Karpas-422 (cell line): Measurements from ENCODE around the gene PATJ. TPM values are rescaled to one million over a fixed set of nuclear protein-coding genes. Genes with fewer than 3 reads are reported as not detected.

Experiments
- DNase-seq: peaks from one replicate; pipeline ENCODE4 v3.0.0-alpha.2; 2015
- H2AFZ ChIP-seq: fragments of 200-600 bp; sonication (generic); 2 replicates; pipeline ENCODE4 v1.6.1; 2014; ENCODE audit warnings: antibody characterized with exemption, low read length, mixed read lengths
- H3K27ac ChIP-seq: fragments of 200-600 bp; sonication (generic); 2 replicates; pipeline ENCODE4 v1.5.1; 2014; ENCODE audit warnings: mild to moderate bottlenecking, low read length, moderate library complexity
- H3K27me3 ChIP-seq: fragments of 200-600 bp; sonication (generic); 2 replicates; pipeline ENCODE4 v1.6.1; 2014; ENCODE audit warnings: low read length, mixed read lengths
- H3K36me3 ChIP-seq: fragments of 200-600 bp; sonication (generic); 2 replicates; pipeline ENCODE4 v1.6.1; 2014; ENCODE audit warnings: low read length, mixed read lengths; ENCODE audit not compliant: insufficient read depth
- H3K4me1 ChIP-seq: fragments of 200-600 bp; sonication (generic); 2 replicates; pipeline ENCODE4 v1.6.1; 2014; ENCODE audit warnings: mild to moderate bottlenecking, low read length, mixed read lengths
- H3K4me2 ChIP-seq: fragments of 200-600 bp; sonication (generic); 2 replicates; pipeline ENCODE4 v1.6.1; 2014; ENCODE audit warnings: low read length, low read depth, mild to moderate bottlenecking; ENCODE audit not compliant: poor library complexity, severe bottlenecking
- H3K4me3 ChIP-seq: fragments of 200-600 bp; sonication (generic); 2 replicates; pipeline ENCODE4 v1.5.1; 2014; ENCODE audit warnings: mild to moderate bottlenecking, antibody characterized with exemption, low read length, mixed read lengths
- H3K79me2 ChIP-seq: fragments of 200-600 bp; sonication (generic); 2 replicates; pipeline ENCODE4 v1.6.1; 2014; ENCODE audit warnings: mild to moderate bottlenecking, low read length, mixed read lengths
- H3K9ac ChIP-seq: fragments of 200-600 bp; sonication (generic); 2 replicates; pipeline ENCODE4 v1.6.0; 2014; ENCODE audit warnings: low read length
- H3K9me2 ChIP-seq: fragments of 200-600 bp; sonication (generic), shearing (Covaris generic); replicated peaks from 2 replicates; pipeline ENCODE4 v1.6.0; 2014; ENCODE audit warnings: mild to moderate bottlenecking, low read length, moderate library complexity; ENCODE audit not compliant: insufficient read depth
- H3K9me3 ChIP-seq: fragments of 300-700, 200-600 bp; sonication (generic); 2 replicates; pipeline ENCODE4 v1.6.1; 2014; ENCODE audit warnings: low read length, mixed read lengths
- H4K20me1 ChIP-seq: fragments of 200-600 bp; sonication (generic); 2 replicates; pipeline ENCODE4 v1.6.1; 2014; ENCODE audit warnings: mild to moderate bottlenecking, antibody characterized with exemption, low read length, low read depth; ENCODE audit not compliant: insufficient read depth
- total RNA-seq: library from RNA; depleted of rRNA; stranded (reverse); fragments of >200 nt; shearing (Covaris generic); gene quantifications from 2 replicates; pipeline ENCODE4 v1.2.3, GENCODE V29; 2014; ENCODE audit warnings: low replicate concordance

The PATJ gene
- total RNA-seq, 1 experiment from 2014 or later = not detected

DNA sequence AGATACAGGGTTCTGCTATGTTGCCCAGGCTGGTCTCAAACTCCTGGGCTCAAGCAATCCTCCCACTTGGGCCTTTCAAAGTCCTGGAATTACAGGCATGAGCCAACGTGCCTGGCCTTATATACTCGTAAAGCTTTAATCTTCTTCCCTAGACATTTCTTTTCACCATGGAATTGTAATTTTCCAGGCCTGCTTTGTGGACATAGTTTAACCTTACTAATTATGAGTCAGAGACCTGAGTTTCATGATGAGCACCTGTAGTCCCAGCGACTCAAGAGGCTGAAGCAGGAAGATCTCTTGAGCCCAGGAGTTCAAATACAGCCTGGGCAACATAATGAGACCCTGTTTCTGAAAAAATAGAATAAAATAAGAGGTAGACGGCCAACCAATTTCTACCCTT lies 12.3 kb downstream of the PATJ start:
- Histone ChIP-seq H3K36me3 (no peaks in the 10 kb centered on the region), H3K27ac (no peak overlapping the region), H3K4me3 (no peak overlapping the region), H4K20me1 (no peaks in the 10 kb centered on the region), H3K9me2 (no peaks in the 10 kb centered on the region), H3K9ac (no peak overlapping the region), H2AFZ (no peak overlapping the region), H3K4me1 (no peaks in the 10 kb centered on the region), H3K79me2 (no peaks in the 10 kb centered on the region), H3K9me3 (no peaks in the 10 kb centered on the region), H3K27me3 (no peaks in the 10 kb centered on the region), H3K4me2 (no peak overlapping the region)
- DNase-seq = no peak

DNA sequence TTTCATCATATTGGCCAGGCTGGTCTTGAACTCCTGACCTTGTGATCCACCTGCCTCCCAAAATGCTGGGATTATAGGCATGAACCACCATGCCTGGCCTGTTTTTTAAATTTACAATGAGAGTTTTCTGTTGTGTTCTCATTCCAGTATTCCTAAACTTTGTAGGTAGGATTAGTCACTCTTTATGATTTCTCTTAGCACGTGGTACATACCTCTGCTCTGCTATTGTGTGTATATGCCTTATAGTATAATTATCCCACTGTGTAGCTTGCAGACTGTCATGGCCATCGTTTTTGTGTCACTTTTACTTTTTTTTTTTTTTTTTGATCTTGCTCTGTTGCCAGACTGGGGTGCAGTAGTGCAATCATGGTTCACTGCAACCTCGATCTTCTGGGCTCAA lies 14.5 kb downstream of the PATJ start:
- Histone ChIP-seq H3K79me2 (no peaks in the 10 kb centered on the region), H3K9me2 (no peaks in the 10 kb centered on the region), H3K9me3 (no peaks in the 10 kb centered on the region), H3K9ac (no peak overlapping the region), H4K20me1 (no peaks in the 10 kb centered on the region), H3K36me3 (no peaks in the 10 kb centered on the region), H3K4me1 (no peaks in the 10 kb centered on the region), H3K4me3 (no peak overlapping the region), H3K27ac (no peak overlapping the region), H3K27me3 (no peaks in the 10 kb centered on the region), H3K4me2 (no peak overlapping the region), H2AFZ (no peak overlapping the region)
- DNase-seq = no peak

DNA sequence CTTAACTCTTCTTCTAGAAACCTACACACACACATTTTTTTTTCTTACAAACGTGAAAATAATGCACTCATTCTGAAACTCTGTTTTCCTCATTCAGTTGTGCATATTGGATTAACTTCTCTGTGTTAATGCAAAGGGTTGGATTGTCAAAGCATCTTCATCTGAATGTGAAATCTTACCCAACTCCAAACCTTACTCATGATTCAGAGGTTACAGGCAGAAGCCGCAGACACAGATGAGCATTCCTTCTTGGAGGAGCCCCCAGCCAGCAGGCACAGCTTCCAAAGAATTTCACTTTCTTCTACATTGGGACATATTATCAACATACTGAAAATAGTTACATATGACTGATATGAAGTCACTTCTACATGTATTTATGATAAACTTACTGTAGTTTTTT lies 15.7 kb downstream of the PATJ start:
- Histone ChIP-seq H2AFZ (no peak overlapping the region), H3K27ac (no peak overlapping the region), H3K4me3 (no peak overlapping the region), H3K9ac (no peak overlapping the region), H3K9me3 (no peaks in the 10 kb centered on the region), H3K9me2 (no peaks in the 10 kb centered on the region), H3K27me3 (no peaks in the 10 kb centered on the region), H3K4me2 (no peak overlapping the region), H3K36me3 (no peaks in the 10 kb centered on the region), H3K4me1 (no peaks in the 10 kb centered on the region), H3K79me2 (no peaks in the 10 kb centered on the region), H4K20me1 (no peaks in the 10 kb centered on the region)
- DNase-seq = no peak

DNA sequence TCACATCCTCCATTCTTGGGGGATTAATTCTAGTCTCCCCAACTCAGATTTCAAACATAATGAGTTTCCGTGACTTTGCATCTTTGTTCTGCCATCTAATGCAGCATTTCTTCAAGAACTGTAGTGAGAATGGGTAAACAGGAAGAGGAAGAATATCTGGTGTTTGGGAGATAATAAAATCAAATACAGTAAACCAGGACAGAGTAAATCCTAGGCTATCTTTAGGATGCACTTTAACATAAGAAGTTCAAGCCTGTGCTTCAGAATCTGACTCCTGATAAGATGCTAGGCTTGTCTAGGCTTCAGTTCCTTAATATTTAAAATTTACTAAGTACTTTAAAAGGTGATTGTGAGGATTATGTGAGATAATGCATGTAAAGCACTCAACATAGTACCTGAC lies 27.9 kb downstream of the PATJ start:
- H3K9me2 ChIP-seq = no peaks in the 10 kb centered on the region
- H3K4me2 ChIP-seq = no peak overlapping the region
- H3K79me2 ChIP-seq = no peaks in the 10 kb centered on the region
- H3K36me3 ChIP-seq = no peaks in the 10 kb centered on the region
- DNase-seq = no peak
- H3K4me3 ChIP-seq = no peak overlapping the region
- no peaks in the 10 kb centered on the region for H3K4me1 ChIP-seq
- H3K27me3 ChIP-seq = no peaks in the 10 kb centered on the region
- H3K27ac ChIP-seq = no peak overlapping the region
- H2AFZ ChIP-seq = no peak overlapping the region
- no peaks in the 10 kb centered on the region for H3K9me3 ChIP-seq
- H3K9ac ChIP-seq = no peak overlapping the region
- H4K20me1 ChIP-seq = no peaks in the 10 kb centered on the region

DNA sequence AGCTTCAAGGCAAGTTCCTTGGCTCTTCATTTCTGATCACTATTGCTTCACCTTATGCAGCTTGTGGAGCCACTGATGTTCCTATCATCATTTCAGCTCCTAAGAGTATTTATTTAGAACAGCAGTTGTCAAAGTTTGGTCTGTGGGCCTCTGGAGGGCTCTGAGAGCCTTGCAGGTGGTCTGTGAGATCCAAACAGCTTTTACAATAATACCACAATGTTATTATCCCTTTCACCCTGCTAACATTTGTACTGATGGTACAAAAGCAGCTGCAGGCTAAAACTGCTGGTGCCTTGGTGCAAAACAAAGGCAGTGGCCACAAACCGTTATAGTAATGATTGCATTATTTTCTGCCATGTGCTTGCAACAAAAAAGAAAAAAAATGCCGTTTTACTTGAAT lies 33.8 kb downstream of the PATJ start:
- Histone ChIP-seq H3K4me2 (no peak overlapping the region), H3K9me2 (no peaks in the 10 kb centered on the region), H3K4me1 (no peaks in the 10 kb centered on the region), H3K4me3 (no peak overlapping the region), H2AFZ (no peak overlapping the region), H4K20me1 (no peaks in the 10 kb centered on the region), H3K9me3 (no peaks in the 10 kb centered on the region), H3K27me3 (no peaks in the 10 kb centered on the region), H3K27ac (no peak overlapping the region), H3K9ac (no peak overlapping the region), H3K36me3 (no peaks in the 10 kb centered on the region), H3K79me2 (no peaks in the 10 kb centered on the region)
- DNase-seq = no peak

DNA sequence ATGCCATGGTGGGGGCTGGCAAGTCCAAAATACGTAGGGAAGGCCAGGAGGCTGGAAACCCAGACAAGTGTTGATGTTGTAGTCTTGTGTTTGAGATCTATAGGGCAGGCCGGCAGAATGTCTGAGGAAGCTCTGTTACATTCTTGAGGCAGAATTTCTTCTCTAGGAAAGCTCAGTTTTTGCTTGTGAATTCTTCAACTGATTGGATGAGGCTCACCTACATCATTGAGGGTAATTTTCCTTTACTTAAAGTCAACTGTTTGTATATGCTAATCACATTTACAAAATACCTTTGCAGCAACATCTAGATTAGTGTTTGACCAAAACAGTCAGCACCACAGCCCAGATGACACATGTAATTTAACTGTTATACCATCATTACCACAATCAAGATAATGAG lies 37.0 kb downstream of the PATJ start:
- Histone ChIP-seq H3K27me3 (no peaks in the 10 kb centered on the region), H3K4me1 (no peaks in the 10 kb centered on the region), H4K20me1 (no peaks in the 10 kb centered on the region), H3K9me3 (no peaks in the 10 kb centered on the region), H3K4me3 (no peak overlapping the region), H3K36me3 (no peaks in the 10 kb centered on the region), H2AFZ (no peak overlapping the region), H3K9me2 (no peaks in the 10 kb centered on the region), H3K27ac (no peak overlapping the region), H3K4me2 (no peak overlapping the region), H3K79me2 (no peaks in the 10 kb centered on the region), H3K9ac (no peak overlapping the region)
- no peak for DNase-seq

DNA sequence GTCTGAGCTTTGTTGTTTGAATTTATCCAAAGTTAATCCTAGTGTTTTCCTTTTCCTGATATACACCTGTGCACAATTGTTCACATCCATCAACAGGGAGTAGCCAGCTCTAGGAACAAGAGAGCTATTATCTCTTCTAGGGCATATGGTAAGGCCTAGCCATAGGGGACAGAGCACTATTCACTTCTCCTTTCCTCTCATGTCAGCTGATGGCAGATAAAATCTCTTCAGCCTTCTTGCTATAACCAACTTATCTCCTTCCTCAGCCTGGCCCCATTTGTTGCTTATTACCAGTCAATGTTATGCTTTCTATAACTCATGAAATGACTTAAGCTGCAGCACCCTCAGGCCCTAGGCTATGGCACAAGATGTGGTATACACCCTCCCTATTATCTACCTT lies 38.9 kb downstream of the PATJ start:
- DNase-seq = no peak
- no peak overlapping the region for H3K9ac ChIP-seq
- no peak overlapping the region for H3K27ac ChIP-seq
- no peak overlapping the region for H3K4me3 ChIP-seq
- no peaks in the 10 kb centered on the region for H3K9me3 ChIP-seq
- no peaks in the 10 kb centered on the region for H3K79me2 ChIP-seq
- no peak overlapping the region for H2AFZ ChIP-seq
- H3K4me2 ChIP-seq = no peak overlapping the region
- no peaks in the 10 kb centered on the region for H3K4me1 ChIP-seq
- H3K9me2 ChIP-seq = no peaks in the 10 kb centered on the region
- no peaks in the 10 kb centered on the region for H3K36me3 ChIP-seq
- no peaks in the 10 kb centered on the region for H3K27me3 ChIP-seq
- H4K20me1 ChIP-seq = no peaks in the 10 kb centered on the region

DNA sequence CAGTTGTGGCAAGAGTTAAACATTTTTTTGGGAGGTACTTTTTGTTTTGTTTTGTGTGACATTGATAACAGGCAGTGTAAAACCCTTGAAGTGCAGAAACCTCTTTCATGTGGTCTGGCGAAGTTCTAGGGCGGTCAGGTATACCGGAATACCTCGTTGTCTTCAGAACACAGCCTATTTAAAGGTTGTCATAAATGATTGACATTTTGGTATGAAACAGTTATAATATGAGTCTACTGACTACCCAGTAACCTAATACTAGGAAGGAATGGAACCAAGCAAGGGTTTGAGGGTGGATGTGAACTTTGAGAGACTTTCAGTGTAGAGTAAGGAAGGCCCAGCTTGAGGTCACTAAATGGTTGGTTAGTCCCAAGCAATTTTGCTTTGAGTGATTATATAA lies 40.5 kb downstream of the PATJ start:
- DNase-seq = no peak
- H3K4me3 ChIP-seq = no peak overlapping the region
- no peaks in the 10 kb centered on the region for H3K27me3 ChIP-seq
- H2AFZ ChIP-seq = no peak overlapping the region
- H3K79me2 ChIP-seq = no peaks in the 10 kb centered on the region
- H3K4me2 ChIP-seq = no peak overlapping the region
- no peaks in the 10 kb centered on the region for H3K9me3 ChIP-seq
- no peaks in the 10 kb centered on the region for H3K36me3 ChIP-seq
- no peaks in the 10 kb centered on the region for H4K20me1 ChIP-seq
- no peaks in the 10 kb centered on the region for H3K9me2 ChIP-seq
- no peaks in the 10 kb centered on the region for H3K4me1 ChIP-seq
- no peak overlapping the region for H3K27ac ChIP-seq
- H3K9ac ChIP-seq = no peak overlapping the region

DNA sequence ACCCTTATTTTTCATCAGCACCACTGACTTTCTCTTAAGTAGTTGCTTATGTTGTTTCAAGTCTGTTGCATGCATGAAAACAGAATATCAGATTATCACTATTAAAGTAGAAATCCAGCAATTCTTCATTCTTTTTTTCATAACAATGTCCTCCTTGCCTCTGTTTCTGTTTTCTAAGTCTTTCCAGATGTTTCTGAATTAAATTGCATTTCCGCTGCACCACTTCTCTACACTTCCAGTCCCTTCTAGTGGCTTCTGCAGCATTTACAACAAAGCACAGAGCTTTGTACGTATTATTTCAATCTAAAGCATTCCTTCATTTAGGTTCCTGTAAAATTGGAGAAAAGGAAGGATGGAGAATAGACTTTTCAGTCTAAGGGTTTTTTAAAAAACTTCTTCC lies 42.4 kb downstream of the PATJ start:
- no peak overlapping the region for H3K4me3 ChIP-seq
- no peak overlapping the region for H3K27ac ChIP-seq
- H4K20me1 ChIP-seq = no peaks in the 10 kb centered on the region
- H3K9me2 ChIP-seq = no peaks in the 10 kb centered on the region
- H3K9ac ChIP-seq = no peak overlapping the region
- H3K4me2 ChIP-seq = no peak overlapping the region
- no peaks in the 10 kb centered on the region for H3K36me3 ChIP-seq
- H3K4me1 ChIP-seq = no peaks in the 10 kb centered on the region
- H3K27me3 ChIP-seq = no peaks in the 10 kb centered on the region
- DNase-seq = no peak
- H3K9me3 ChIP-seq = no peaks in the 10 kb centered on the region
- no peaks in the 10 kb centered on the region for H3K79me2 ChIP-seq
- no peak overlapping the region for H2AFZ ChIP-seq
